ENCODE results near the gene KCNAB1.
"Not testable (repeated sequence)": the region's sequence is repeated elsewhere in the genome, so short reads cannot be mapped to it uniquely, and the experiment has no call there.

Gene KCNAB1

DNA sequence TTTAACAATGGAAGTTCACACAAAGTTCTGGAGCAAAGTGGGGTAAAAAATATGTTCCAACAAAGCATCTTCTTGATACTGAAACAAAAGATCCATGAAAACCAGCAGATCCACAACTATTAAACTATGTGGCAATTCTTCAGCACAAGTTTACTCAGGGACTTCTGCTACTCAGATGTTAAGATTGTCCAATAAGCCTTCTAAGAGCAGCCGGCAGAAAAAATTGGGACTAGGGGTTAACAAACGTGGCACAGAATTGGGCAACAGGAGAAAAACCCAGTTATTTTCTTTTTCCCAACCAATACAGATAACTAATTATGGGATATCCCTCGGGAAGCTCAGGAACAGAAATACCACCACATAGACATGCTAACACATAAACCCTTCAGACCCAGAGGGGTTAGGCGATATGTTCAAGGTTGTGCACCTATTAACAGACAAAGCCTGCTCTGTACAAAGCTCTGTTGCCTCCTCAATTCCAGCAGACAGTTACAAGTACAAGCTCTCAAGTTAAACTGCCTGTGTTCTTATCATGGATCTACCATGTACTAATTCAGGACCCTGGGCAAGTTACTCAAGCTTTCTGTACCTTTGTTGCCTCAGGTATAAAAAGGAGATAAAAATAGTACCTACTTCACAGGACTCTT, 427.8 kb downstream of the KCNAB1 start:
- no peak for FAIRE-seq

DNA sequence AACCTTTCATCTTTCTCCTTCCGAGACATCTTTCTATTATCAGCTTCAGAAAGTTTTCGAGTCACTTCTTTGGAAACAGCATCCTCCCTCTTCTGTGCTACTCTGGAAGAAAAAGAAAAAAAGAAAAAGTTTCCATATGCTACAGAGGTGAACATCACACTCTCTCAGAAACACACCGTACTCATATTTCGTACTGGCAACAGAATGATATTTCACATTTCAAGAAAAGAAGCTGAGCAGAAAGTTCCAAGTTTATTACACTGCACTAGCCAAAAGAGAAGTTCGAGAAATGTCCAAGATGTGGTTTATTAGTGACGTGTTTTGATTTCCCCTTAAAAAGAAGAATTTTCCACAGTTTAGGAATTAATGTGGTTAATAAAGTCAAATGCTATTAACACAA, 428.5 kb downstream of the KCNAB1 start:
- no peak for FAIRE-seq

DNA sequence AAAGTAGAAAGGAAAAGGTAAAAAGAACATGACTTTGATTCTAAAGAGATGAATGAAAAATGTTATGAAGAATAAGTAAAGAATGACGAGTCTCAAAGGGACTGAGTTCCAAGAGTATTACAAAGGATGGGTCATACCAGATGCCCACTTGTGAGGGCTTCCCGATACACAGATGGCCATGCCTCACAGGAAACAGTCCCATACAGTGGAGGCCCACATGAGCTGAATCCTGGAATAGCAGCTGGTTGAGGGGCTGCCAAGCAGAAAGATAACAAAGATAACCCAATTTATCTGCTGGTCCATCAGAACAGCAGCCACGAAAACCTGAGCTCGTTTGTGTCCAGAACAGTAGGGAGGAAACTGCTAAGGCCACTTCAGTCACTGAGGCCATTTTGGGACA, 430.9 kb downstream of the KCNAB1 start:
- no peak for FAIRE-seq

DNA sequence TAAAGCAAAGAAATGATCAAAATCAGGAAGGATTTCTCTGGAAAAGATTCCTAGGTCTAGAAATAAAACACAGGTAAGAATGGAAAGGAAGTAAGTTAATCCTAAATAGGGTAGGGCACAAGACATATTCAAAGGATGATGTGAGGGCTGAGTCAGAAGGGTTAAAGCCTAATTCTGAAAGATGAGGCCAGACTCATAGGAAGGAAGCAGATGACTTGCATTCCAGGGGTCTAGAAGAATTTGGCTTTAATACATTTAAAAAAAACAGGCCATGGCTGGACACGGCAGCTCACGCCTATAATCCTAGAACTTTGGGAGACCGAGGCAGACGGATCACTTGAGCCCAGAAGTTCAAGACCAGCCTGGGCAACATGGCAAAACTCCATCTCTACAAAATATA, 431.4 kb downstream of the KCNAB1 start:
- FAIRE-seq: no peak

DNA sequence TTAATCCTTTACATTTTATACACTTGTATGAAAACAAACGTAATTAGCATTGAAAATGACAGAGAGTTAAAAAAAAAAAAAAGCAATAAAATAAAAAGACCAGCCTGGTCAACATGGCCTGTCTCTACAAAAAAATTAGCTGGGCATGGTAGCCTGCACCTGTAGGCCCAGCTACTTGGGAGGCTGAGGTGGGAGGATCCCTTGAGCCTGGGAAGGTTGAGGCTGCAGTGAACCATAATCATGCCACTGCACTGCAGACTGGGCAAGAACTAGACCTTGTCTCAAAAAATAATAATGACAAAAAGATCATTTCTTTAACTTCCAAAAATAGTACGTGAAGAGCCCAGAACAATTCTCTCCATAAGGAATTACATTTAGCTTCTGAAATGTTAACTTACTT, 432.6 kb downstream of the KCNAB1 start:
- FAIRE-seq: no peak

DNA sequence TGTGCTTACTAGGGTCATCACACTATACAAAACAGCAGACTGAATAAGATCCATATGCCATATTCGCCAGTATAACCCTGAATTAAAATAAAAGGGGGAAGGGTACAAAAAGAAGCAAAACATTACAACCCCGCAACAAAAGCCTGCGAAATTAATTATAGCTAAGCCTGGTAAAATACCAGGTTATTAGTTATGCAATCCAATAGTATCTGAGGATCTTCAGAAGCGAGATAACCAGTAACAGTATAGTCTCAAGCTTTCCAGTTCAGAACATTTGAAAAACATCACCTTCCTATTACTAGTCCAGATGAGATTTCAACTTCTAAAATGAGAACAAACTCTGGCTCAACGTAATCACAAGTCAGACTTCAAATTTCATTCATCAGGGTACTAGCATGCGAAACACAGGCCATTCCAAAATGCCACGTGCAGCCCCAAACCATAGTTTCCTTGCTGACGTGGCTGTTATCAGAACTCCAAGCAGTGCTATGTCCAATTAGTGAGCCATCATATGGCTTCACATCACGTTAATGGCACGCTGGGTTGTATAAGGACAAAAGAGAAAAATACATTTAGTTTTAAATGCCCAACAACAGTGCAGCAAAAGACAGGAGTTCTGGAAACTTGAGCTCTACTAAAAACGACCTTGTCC, 433.5 kb downstream of the KCNAB1 start:
- no peak for FAIRE-seq

DNA sequence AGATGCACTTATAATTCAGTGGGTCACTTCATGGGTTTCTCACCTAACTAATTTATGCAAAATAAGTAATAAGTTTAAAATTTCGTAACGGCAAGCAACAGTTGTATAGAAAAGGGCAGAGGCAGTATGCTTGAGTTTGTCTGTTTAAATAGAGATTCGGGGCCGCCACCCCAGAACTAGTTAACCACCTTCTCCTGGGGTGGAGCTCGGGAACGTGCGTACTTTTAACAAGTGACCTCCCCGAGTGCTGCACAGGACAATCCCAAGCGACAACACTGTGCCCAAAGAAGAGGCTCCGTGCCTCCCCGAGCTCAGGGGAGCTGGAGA, 434.1 kb downstream of the KCNAB1 start:
- no peak for FAIRE-seq

DNA sequence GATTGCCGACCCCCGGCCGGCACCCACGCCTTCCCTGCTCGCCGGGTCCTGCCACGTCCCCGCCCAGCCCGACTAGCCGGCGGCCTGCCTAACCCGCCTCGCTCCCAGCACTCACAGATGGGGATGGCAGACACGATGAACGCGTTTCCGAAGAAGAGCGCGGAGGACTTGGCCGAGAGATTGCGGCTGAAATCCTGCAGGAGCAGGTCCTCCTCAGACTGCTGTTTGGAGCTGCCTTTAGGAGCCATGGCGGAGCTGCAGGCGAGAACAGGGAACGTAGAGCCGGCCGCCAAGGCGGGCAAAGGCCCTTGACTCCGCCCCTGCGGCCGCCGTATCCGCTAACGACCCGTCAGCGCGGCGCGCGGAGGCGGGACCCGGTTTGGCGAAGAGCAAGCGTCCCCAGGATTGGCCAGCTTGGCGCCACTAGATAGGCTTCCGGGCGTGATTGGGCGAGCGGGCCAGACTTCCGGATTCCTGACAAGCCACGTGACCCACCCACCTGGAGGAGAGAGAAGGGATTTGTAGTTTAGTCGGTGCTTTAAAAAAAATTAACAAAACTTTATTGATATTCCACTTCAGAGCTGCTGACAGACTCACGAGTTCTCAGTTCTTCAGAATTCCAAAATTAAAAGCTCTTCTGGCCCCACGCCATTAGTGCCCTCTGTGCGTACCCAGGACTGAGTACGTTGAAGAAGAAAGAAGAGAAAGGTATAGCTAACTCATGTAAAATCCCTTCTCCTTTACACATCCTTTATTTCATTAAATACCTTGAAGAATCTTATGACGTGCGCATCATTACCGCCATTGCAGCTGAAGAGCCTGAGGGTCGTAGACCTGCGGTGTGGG, 434.7 kb downstream of the KCNAB1 start, which contains the start of gene SSR3:
TSS of gene SSR3 (minus strand) at position 276 of the 846 bp plus-strand sequence. CDS start at position 248, 28 bp downstream.
- peak; percentile 88 for FAIRE-seq

DNA sequence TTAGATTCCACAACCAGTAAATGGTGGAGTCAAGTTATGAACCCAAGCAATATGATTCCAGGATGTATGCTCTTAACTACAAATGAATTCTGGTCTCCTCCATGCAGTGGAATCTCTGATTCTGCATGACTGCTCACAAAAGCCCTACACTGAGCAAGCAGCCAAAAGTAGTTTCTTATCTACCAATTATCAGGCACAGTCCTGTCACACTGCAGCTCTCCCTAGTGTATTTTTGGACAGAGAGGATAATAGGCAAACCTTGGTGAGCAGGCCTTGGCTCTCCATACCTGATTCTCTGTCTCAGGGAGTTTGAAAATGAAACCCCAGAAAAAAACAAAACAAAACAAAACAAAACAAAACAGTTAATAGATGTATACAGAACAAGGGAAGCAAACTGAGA, 438.0 kb downstream of the KCNAB1 start:
- no peak for FAIRE-seq

DNA sequence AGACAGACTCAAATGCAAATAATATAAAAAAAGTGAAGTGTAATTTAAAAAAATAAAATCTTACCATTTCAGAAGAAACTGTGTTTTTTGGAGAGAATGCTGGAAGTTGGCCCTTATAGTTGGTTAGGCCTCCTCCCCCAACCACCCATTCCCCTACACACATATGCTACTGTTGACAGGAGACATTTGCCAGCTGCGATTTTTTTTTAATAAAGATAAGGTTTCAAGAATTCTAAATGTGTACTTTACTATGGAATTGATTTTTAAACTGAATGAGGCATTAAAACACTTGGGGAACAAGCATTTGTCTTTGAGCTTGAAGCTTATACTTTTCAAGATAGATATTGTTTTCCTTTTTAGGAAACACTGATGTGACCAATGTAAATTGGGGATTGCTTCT, 438.9 kb downstream of the KCNAB1 start:
- no peak for FAIRE-seq

DNA sequence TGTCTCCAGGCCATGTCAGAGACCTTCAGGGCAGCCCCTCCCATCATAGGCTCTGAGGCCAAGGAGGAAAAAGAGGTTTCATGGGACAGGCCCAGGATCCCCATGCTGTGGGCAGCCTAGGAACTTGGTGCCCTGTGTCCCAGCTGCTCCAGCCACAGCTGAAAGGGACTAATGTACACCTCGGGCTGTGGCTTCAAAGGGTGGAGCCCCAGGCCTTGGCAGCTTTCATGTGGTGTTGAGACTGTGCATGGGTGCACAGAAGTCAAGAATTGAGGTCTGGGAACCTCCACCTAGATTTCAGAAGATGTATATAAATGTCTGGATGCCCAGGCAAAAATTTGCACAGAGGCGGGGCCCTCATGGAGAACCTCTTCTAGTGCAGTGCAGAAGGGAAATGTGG, 441.2 kb downstream of the KCNAB1 start:
- FAIRE-seq: no peak

DNA sequence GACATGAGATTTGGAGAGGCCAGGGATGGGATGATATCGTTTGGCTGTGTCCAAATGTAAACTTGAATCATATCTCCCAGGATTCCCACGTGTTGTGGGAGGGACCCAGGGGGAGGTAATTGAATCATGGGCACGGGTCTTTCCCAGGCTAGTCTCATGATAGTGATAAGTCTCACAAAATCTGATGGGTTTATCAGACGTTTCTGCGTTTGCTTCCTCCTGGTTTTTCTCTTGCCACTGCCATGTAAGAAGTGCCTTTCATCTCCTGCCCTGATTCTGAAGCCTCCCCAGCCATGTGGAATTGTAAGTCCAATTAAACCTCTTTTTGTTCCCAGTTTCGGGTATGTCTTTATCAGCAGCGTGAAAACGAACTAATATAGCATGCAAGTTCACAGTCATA, 442.1 kb downstream of the KCNAB1 start:
- FAIRE-seq: not testable (repeated sequence)

DNA sequence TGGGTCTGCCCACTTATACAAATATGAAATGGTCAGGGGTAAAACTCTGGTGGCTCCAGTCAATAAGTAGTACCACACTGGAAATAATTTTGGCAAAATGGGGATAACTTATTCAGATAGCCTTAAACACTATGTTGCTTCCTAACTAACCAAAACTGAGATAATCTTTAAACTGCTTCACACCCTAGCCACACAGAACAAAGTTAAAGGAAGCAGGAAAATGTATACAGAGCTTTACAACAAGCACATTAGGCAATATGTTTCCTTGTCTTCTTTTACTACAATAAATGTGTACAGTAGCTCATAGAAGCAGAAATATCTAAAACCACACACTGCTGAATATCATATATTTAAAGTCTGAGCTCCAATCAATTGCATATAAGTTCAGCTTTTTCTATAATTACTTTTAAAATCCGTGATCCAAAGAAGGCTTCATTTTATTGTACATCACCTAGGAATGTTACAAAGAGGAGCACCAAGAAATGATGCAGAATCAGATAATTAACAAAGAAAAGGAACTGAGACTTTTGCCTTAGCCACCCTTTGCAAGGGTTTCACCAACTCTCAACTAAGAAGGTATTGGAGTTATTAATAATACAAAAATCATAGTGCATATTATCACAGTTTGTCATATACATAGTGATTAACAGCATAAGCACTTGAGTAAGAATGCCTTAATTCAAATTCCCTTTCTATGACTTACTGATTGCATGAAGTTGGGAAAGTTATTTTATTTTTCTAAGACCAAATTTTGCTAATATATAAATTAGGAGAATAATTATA, 443.7 kb downstream of the KCNAB1 start:
- no peak for FAIRE-seq

DNA sequence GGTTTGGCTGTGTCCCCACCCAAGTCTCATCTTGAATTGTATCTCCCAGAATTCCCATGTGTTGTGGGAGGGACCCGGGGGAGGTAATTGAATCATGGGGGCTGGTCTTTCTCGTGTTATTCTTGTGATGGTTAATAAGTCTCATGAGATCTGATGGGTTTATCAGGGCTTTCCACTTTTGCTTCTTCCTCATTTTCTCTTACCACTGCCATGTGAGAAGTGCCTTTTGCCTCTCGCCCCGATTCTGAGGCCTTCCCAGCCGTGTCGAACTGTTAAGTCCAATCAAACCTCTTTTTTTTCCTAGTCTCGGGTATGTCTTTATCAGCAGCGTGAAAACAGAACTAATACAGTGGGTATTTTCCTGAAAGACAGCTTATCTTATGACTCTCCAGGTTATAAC, 448.6 kb downstream of the KCNAB1 start:
- FAIRE-seq: not testable (repeated sequence)

DNA sequence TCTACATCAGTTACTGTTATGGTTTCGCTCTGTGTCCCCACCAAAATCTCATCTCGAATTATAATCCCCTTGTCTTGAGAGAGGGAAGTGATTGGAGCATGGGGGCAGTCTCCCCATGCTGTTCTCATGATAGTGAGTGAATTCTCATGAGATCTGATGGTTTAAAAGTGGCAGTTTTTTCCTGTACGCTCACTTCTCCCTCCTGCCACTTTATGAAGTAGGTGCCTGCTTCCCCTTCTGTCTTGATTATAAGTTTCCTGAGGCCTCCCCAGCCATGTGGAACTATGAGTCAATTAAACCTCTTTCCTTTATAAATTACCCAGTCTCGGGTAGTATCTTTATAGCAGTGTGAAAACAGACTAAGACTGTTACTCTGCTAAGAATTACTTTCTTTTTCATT, 449.5 kb downstream of the KCNAB1 start:
- FAIRE-seq: not testable (repeated sequence)

DNA sequence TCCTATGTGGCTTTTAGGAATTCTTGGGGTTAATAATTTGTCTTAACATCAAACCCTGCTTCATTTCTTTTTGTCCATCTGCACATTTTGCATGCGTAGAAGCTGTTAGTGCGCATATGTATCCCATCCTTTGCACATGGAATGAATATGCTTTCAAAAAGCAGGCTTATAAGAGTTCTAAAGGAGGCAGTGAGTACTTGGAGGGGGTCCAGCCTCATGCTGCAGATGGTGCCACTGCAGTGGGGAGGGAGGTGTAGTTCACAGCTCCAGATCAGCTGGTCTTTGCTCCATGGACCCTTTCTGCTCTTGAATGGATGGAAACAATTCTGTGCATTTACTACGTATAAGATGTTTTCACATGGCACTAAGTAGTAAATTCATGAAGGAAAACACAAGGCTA, 455.3 kb downstream of the KCNAB1 start:
- no peak for FAIRE-seq

DNA sequence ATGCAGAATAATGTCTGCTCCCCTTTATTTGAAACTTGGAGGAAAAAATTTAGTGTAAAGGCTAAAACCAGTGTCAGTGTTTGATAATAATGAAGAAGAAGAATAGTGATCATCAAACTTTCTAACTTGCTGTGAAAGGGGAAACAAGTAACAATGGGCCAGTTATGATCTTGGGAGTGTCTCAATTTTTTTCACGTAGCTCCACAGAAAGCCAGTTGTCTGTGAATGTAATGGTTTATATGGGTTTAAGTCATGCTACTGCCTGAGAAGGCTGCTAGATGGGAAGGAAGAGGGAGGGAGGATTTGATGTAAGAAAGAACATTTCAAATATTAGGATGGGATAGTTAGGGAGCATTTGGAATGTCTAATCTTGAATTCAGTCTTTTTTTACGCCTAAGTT, 455.7 kb downstream of the KCNAB1 start:
- FAIRE-seq: no peak

DNA sequence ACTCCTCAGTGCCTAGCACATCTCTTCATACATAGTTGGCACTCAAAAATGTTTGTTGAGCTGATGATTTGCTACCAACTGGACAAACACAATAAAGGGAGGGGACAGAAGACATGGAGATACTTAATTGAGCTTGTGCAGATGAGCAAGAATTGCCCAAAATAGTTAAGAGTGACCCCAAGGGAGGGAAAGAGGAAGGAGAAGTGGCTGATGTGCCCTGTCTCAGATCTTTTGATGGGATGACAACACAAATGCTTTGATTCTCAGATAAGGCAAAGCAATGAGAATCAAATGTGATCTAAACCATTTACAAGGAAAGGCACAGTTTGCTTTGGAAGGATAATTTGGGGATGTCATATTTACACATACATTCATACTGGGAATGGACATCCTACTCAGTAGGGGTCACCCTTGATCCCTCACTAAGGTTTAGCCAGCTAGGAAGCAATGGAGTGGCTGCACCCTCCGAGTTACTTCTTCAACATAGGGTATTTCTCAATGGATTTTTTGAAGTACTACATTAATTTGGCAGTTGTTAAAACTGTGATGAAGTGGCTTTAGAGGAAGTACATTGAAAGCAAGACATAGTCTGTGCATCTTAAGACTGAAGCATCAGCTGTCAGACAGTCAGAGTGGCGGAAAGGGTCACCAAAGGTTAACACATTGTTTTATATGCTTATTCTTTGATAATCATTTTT, 456.4 kb downstream of the KCNAB1 start:
- FAIRE-seq: no peak

DNA sequence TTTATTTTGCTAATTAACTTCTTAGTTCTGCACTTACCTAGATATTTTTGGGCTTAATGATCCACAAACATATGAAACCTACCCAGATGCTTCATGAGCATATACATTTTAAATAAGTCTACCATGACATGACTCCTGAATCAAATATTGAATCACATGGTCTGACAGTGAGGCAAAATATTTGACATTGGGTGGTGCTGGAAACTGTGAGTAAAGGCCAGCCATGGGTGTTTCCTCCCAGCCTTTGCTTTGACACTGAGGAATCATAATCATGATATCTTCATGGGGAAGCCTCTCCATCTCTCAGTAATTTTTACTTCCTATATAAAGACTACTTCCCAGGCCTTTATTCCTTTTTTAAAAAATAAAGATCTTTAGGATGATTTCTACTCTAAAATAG, 457.4 kb downstream of the KCNAB1 start:
- FAIRE-seq: no peak

DNA sequence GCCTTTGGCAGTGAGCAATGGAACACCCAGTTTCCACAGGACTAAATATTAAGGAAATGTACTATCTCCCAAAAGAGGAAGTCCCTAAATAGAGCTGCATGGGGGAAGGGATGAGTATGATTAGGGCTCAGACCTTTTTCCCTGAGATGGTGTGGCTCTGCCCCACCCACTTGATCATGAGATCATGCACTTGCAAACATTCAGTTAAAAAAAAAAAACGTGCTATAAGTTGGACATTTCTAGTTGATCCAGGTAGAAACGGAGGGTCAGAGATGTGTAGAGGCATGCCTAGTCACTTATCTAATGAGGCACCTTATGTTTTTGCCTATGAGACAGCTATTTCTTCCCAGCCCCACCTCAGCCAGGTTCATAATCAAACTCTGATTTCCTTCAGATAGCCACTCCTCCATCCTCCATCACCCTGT, 459.1 kb downstream of the KCNAB1 start:
- no peak for FAIRE-seq

DNA sequence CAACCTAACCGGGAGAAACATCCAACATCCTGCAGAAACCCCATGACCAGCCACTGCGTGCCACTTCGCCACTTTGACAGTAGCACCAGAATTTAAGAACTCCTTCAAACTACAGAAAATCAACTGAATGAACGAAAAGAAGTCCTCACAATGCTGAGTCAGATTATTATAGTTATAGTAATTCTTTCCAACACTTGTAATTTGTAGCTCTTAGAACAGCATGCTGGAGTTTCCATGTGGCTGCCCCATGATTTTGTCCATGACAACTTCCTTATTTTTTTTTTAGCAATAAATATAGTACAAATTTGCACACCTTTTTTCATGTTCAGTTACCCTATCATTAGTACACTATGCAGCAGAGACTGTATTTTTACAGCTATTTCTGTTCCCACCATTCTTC, 460.7 kb downstream of the KCNAB1 start:
- FAIRE-seq: no peak

DNA sequence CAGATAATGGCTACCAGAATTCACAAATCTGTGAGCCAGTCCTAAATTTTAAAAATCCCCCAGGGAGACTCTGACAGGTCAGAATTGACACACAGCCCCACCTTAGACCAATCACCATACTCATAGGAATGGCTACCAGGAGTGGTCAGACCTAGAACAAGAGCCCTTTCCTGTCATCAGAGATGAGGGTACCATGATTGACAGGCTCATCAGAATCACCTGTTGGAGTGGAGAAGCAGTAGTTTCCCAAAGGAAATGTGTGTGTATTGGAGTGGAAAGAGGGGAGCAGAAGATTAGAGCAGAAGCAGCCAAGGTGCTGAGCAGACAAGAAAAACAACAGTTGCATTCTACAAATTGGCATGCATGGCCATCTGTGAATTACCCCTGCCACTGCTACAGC, 461.6 kb downstream of the KCNAB1 start:
- FAIRE-seq: no peak
